Hematopoietic multipotent progenitor cell treated with erythropoietin and hydrocortisone succinate and interleukin-3 and kit ligand, for 17 days (in vitro differentiated cells): ENCODE results near the gene CYB561A3.
"Not testable (repeated sequence)": the region's sequence is repeated elsewhere in the genome, so short reads cannot be mapped to it uniquely, and the experiment has no call there.

Experiments
- DNase-seq: peaks from one replicate; pipeline ENCODE4 v3.0.0-alpha.2; 2015; ENCODE audit warnings: low spot score

Gene CYB561A3, protein sequence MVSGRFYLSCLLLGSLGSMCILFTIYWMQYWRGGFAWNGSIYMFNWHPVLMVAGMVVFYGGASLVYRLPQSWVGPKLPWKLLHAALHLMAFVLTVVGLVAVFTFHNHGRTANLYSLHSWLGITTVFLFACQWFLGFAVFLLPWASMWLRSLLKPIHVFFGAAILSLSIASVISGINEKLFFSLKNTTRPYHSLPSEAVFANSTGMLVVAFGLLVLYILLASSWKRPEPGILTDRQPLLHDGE

DNA sequence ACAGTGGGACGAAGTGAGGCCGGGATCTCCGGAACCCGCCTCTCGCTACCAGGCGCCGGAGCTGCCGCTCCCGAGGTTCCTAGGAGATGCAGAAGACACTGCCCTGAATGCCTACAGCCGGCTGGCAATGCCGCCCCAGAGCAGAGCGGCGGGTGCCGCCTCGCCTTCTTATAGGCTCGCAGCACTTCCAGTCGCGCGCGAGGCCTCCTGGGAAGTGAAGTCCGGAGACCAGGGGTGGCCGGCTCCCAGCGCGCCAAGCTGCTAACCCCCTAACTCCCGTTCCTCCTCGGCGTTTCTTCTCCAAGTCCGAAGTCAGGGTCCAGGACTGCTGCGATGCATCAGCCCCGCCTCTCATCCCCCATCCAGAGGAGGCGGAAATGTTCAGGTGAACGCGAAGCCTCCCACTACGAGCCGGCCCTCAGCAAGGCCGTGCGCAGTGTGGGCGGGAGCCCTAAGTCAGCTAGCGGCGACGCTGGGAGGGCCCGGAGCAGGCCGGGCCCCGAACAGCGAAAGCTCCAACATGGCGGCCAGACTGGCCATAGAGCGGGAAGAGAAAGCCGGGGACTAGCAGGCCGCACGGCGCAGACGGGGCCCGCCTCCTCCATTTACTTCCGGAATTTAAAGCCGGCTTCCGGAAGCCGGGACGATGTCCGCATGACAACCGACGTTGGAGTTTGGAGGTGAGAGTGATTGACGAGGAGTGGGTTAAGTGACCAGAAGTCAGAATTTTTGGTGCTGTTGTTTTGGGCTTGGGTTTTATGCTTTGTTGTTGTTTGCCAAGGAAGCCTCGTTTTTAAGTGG, at the start of gene CYB561A3, which contains the start of gene TMEM138:
Gene CYB561A3, minus strand, starts transcription at position 142 of the 801 bp plus-strand sequence. CDS start 5,169 bp downstream, outside the sequence.
Gene TMEM138, plus strand, starts transcription at position 634 of the 801 bp plus-strand sequence. CDS start 2,017 bp downstream, outside the sequence.
- peak; percentile 87 for DNase-seq

DNA sequence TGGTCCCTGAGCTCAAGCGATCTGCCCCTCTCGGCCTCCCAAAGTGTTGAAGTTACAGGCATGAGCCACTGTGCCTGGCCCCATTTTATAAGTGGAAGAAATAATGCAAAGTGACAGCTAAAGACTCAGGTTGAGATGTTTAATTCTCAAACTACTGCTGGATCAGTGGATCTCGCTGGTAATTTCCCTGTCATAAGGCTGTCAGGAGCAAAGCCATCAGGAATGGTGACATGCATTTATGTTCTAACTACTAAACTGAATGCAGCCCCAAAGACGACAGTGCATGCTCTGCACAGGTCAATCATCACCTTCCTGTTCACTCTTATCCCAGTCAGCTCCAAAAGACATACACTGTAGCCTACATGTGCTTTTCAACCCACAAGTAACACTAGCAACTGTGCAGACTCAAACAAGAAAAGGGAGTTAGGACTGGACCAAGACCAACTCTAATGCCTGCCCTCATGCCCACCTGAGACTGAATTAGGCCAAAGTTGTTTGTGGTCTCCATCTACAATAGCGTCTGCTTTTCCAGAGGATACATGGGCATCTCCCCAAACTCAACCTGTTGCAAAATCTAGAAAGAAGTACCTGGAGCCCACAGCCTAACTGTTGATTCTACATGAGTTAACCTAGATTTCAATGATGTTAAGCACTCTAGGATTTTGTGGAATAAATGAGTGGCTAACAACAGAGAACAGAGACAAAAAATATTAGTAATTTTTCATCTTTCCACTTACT, 45.5 kb upstream of the CYB561A3 start:
- no peak for DNase-seq

DNA sequence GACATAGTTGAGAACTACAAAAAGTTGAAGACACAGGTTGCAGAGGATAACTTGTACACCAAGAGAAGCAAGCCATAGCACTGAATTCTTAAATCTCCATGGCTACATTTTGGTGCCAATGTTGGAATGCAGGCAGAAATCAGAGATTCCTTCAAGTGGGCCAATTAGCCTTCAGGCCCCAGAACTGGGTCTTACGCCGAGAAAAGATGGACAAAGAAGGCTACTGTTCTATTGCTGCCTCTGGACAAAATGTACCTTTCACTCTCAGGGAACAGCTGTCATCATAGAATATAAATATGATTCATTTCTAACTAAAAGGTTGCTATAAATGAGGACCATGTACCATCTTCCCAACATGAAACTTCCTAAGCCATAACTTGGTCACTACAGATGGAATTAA, 44.4 kb upstream of the CYB561A3 start:
- DNase-seq = no peak

DNA sequence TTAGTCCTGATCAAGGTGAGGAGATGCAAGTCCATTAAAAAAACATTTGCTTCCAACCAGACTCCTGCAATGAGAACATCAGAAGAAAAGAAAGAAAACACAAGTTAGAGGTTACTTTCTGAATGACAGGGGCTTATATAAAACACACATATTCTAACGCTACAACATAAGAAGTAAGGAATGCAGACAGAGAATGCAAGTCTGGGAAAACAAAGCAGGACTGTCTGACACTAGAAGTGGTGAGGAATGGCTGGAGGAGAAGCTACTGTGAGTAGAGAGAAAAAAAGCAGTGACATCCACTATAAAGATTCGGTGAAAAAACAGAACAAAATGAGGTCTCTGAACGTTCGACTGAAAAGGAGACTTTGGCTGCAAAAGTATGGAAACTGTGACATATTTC, 43.0 kb upstream of the CYB561A3 start:
- DNase-seq = no peak

DNA sequence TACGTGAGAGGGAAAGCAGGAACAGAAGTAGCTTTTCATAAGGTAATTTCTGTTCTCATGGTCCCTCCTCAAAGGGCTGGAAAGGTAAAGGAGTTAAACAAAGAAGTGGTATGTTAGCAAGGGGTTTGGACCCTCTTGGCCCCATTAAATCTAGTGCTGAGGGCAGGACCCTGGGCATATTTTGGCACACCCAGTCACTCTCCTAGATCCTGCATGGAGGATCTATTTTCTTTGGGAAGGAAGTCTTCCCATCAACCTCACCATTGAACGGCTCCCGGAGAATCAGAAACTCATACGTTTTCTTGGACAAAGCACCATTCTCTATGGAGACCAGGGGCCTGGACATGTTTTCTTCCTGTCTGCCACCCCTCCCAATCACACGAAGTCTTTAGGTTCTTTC, 42.4 kb upstream of the CYB561A3 start:
- no peak for DNase-seq

DNA sequence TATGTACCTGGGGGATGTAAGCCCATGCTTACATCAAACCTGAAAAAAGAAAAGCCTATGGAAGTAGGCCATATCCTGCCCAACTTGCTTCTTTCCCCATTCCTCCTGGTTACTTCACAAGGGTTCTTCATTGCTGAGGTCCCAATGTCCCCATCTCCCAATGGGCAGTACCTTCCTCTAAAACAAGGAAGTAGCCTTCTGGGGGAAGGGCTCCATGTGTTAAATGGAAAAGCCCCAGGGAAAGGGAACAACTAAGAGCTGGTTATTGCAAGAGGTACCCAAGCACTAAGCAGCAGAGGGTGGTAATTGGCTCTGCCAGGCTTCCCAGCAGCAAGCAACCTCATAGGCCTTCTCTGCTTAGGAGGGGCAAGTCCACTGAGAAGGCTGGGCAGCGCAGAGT, 42.0 kb upstream of the CYB561A3 start:
- no peak for DNase-seq

DNA sequence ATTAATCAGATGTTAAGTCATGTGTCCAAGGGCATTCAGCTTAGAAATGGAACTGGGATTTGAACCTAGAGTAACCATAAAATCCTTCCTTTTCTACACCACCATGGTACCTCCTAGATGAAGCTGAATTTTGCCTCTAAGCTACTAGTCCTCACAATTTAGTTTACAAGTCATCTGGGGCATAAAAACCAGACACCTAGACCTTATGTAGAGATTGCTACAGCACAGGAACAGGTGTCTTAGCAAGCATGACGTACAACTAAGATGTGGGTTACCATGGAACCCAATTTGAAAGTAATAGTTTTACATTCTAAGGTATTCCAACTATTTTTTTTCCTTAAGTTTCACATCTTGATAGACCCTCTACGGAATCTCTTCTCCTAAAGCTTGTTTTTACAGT, 39.9 kb upstream of the CYB561A3 start:
- no peak for DNase-seq

DNA sequence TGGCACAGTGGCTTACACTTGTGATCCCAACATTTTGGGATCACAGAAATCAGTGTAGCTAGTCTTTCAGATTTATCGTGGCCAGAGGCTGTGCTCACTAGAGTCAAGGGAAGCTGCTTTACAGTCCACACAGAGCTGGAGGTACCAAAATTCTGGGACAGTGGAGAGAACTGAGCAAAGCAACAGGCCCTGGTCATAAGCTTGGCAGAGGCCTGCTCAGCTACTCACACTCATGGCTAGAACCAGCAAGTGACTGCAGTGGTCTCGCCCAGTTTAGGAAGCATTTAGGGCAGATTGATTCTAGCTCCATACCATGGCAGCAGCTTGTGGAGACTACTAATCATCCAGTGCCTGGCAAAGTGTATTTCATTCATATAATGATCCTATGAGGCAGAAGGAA, 39.5 kb upstream of the CYB561A3 start:
- DNase-seq = no peak

DNA sequence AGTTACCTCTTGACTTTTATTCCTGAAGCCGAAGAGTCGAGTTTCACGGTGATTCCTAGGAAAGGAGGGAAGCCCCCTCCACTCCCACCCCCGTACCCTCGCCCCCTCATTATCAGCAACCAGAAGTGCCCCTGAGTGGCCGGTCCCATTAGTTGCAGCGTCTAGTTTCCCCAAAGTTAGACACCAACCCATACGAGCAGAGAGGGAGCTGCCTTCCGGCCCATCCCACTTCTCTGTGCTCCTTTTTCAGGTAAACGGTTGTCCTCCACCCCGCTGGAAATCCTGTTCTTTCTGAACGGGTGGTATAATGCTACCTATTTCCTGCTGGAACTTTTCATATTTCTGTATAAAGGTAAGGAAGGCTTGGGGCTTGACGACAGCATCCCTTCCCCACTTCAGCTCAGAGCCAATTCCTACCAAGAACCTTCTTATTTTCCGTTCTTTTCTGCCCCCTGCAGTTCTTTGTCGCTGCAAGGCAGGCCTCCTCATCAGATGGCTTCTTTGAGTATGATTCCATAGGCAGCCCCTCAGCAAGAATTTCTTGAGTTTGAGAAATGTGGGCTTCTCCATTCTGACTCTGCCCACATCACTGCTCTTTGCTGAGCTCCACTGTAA, 31.4 kb upstream of the CYB561A3 start:
- no peak for DNase-seq

DNA sequence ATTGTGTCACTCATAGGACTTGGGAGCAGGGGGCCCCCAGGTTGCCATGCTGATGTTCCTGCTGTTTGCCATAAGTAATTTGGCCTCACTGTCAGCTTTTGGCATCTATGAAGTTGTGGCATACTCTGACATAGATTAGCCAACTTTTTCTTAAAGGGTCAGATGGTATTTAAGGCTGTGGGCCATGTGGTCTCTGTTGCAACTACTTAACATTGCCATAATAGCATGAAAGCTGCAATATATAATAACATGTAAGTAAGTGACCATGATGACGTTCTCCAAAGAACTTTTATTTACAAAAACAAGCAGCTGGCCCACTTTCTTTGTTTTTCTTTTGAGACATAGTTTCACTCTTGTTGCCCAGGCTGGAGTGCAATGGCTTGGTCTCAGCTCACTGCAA, 28.5 kb upstream of the CYB561A3 start:
- DNase-seq = no peak

DNA sequence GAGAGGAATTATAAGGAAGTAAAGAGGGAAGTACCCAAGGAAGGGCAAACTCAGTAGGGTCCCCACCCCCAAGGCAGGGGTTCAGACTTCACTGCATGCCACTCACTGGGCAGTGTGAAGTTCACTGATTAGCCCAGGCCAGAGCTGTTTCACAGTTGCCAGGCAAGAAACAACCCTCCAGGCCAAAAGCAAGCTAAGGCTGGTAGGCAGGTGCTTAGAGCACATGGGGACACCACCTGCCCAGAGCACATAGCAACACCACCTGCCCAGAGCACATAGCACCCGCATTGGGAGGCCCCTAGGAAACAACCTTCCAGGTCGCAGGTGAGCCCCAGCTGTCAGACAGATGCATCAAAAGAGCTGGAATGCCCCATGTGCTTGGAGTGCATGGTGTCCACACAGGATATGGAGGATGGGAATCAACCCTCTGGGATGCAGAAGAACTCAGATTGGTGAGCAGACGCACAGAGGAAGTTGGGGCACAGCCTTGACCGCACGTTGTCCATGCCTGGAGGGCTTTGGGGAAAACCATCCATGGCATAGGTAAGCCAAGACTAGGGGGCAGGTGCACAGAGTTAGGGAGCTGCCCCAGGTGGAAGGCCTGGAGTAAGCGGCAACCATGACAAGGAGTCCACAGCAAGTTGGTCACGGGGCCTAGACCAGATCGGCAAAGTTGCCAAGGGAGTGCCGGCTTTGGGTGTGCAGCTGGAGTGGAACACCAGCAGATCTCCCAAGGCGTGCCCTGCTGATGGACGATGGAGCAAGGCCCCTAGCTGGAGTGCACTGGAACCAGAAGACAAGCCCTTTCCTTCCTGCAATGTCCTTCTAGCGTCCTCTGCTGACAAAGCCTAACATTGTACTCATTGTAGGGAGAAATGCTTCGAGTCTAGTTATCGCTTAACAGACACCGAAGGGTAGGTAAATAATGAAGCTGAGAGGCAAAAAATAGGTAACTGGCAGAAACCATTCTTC, 22.9 kb upstream of the CYB561A3 start:
- DNase-seq = peak; percentile 19

DNA sequence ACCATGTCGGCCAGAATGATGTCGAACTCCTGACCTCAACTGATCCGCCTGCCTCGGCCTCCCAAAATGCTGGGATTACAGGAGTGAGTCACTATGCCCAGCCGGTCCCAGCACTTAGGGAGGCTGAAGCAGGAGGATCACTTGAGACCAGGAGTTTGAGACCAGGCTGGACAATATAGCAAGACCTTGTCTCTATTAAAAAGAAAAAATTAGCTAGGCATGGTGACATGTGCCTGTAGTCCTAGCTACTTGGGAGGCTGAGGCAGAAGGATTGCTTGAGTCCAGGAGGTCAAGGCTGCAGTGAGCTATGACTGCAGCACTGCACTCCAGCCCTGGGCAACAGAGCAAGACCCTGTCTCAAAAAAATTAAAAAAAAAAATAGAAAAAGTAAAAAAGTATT, 22.2 kb upstream of the CYB561A3 start:
- DNase-seq = not testable (repeated sequence)

DNA sequence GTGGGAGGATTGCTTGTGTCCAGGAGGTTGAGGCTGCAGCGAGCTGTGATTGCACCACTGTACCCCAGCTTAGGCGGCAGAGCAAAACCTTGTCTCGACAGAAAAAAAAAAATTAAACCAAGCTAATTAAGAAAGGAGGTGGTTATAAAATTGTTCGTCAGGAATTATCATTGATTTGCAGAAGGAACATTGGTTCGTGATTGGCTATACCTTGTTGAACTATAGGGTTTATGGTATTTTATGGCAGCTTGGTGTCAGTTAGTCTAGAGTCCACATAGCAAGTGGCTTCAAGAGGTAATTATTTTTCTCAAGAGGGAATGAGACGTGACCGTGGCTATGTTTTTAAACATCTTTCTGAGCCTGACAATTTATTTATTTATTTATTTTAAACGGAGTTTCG, 19.2 kb upstream of the CYB561A3 start:
- no peak for DNase-seq

DNA sequence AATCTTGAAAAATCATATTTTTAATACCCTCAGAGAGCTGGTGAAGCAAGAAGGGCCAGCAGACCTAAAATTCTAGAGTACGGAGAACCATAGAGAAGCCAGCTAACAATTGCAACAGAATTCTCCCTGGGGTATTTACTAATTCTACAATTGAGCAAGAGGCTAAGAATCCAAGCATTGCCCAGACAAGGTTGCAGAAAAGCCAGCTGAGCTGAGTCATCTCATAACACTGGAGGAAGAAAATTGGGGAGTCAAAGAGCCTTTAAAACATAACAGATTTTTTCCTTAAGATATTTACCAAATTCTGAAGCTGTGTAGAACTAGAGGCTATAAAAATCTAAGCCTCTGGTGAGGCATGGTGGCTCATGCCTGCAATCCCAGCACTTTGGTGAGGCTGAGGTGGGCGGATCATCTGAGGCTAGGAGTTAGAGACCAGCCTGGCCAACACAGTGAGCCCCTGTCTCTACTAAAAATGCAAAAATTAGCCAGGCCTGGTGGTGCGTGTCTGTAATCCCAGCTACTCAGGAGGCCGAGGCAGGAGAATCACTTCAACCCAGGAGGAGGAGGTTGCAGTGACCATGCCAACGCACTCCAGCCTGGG, 17.1 kb upstream of the CYB561A3 start:
- DNase-seq = no peak

DNA sequence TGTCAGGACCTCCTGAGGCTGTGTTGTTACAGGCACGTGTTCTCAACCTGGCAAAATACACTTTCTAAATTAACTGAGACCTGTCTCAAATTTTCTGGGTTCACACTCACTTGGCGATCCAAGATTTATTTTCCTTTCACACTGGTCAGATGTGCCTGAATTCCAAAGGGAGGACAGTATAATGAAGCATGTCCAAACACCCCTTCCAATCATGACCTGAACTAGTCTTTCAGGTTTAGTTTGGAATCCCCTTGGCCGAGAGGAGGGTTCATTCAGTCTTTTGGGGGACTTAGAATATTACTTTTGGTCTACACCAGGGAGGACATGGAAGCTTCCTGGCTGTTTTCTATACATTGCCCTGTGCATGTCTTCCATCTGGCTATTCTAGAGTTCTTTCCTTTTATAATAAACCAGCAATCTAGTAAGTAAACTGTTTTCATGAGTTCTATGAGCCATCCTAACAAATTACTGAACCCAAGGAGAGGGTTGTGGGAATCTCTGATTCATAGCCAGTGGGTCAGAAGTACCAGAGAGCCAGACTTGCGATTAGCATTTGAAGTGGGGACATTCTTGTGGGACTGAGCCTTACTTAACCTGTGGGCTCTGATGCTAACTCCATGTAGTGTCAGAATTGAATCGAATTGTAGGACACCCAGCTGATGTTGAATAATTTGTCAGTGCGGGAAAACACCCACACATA, 15.9 kb upstream of the CYB561A3 start:
- no peak for DNase-seq

DNA sequence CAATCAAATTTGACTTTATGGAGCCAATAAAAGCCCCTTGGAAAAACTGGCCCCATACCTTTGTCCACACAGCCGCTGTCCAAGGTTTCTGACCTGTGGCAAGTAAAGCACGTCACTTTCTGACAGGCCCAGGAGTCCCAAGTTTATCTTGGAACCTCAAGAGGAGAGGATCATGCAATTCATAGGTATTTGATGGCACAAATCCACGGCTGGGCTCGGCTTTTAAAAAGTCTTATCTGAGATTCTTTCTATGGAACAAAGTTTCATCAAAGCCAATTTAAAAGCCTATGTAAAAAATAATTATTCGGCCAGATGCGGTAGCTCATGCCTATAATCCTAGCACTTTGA, 14.1 kb upstream of the CYB561A3 start:
- no peak for DNase-seq

DNA sequence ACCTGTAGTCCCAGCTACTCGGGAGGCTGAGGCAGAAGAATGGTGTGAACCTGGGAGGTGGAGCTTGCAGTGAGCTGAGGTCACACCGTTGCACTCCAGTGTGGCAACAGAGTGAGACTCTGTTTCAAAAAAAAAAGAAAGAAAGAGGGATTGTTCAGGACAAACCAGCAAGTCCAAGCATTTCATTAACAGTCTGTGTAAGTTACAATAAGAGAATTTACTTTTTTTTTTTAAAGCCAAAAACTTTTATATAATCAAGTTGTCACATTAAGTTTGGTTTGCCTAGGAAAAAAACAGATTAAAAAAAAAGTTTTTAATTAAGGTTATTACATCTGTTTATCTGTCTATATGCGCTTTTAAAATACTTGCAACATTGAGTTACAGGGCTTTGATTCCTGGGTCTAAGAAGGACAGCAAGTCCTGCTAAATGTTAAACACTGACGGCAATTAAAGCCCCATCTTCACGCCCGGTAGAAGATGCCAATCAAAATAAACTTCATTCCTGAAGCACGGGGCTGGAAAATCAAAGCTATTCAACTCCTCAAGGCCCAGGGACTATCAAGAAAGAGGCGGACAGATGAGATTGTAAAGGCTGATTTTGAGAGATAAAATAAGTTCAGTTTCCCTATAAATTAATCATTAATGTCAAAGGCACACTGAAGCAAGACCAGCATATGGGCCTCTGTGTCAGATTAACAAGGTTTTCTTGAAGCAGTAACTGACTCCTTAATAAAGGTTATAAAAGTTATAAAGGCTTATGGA, 11.2 kb upstream of the CYB561A3 start:
- DNase-seq = no peak

DNA sequence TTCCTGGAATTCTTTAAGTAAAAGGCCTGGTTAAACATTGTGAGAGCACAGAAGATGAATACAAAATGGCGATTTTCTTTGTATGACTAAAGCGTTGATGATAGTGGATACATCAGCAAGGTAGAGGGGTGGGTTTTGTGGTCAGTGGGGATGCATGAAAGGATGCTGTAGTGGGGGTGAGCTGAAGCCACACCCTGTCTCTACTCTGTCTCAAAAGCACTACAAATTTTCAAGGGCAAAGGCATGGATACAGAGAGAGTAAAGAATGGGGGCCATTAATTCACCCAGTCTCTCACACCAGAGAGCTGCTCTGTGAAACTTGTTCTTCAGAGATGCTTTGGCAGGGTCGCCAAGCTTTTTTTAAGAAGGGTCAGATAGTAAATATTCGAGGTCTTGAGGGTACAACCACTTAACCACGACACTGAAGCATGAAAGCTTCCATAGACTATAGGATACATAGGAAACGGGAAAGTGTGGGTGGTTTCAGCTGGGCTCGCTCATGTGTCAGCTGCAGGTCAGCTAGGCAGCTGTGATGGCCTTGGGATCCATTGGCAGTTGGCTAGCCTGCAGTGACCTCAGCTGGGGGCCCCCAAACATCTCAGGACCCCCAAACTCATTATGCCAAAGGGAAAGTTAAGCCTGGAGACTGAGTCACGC, 8.8 kb upstream of the CYB561A3 start:
- no peak for DNase-seq
